ENCODE data around the gene TSKU.
"Not testable (repeated sequence)": the region's sequence is repeated elsewhere in the genome, so short reads cannot be mapped to it uniquely, and the experiment has no call there.

TSKU gene

DNA sequence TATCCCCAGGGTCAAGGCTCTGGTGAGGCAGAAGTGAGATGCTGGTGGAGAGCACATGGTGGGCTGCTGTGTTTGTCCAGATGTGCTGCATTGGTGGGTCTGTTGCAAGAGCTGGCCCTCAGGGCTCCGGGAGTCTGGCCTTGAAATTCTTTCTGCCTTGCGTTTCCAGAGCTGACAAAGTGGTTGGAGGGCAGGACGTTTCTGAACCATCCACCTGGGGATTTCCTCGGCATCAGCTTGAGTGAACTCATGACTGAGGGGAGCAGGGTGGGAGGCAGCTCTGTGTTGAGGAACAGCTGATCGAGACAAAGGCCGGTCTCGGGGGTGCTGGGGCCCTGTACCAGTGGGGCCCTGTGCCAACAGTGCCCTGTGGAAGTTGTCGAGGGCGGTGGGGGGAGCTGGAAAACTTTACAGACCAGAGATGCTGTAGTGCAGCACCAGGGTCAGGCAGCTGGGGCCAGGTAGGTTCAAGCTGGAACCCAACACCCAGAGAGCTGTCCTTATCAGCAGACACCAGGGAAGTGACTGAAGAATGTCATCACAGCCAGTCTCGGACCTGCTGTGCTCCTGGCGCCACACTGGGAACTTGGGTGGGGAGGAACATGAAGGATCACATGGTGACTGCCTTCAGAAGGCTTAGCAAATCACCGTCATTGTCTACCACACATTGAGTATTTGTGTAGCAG is 4.9 kb downstream of the TSKU start:
- no peak for DNase-seq

DNA sequence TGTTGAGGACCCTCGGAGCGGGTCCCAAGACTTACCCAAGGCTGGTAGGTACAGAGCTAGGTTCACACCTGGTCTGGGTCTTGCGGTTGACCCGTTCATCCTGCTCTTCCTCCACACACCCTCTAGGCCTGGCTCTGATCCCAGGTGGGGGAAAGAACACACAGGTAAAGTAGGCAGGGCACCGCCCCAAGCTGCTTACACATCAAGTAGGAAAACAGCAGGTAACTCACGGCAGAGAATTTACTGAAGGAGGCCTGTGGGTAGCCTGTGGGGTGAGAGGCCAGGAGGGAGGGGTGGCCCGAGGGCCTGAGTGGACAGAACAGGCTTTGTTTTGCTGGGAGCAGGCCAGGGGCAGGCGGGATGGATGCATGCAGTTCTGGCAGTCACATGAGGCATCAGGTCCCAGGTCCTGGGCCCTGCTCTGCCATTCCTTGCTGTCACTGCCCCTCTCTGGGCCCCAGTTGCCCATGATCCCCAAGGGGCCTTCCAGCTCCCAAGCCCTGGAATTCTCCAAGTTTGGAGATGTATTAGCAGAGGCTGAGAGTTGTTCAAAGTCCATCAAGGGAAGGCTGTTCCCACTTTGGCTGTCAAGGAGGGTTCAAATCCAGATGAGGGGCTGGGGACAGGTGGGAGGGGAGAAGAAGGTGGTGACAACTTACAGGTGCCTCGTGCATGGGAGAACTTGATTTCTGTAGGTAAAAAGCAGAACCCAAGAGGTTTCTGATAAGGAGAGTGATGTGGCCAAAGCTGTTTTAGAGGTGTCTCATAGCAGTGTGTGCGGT is 5.7 kb downstream of the TSKU start:
- peak in 25 of 56 donors; percentile 10 to 69 (median 32) for DNase-seq

DNA sequence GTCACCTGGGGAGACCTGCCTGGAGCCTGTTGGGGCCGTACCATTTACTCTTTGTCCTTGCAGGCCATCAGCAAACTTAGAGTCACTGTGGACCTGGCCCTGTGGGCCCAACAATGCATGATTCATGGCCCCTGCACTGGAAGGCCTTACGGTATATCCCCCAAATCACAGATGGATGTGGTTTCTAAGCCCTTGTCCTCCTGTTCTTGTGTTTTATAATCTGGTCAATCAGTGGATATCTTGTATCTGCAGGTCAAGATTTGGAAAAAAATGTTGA is 6.2 kb downstream of the TSKU start:
- DNase-seq, result no peak

DNA sequence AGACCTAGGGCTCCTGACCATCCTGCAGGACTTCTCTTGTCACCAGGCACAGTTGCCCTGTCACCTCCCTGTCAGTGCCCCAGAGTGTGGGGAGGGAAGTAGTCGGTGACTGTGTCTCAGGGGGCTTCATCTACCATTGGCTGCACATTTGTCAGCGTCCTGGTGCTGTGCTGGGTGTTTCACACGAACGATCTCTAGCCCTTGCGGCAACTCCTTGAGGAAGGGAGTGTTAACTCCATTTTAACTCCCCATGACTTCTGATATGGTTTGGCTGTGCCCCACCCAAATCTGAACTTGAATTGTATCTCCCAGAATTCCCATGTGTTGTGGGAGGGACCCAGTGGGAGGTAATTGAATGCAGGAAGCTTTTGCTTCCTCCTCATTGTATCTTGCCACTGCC is 7.1 kb downstream of the TSKU start:
- no peak for DNase-seq

DNA sequence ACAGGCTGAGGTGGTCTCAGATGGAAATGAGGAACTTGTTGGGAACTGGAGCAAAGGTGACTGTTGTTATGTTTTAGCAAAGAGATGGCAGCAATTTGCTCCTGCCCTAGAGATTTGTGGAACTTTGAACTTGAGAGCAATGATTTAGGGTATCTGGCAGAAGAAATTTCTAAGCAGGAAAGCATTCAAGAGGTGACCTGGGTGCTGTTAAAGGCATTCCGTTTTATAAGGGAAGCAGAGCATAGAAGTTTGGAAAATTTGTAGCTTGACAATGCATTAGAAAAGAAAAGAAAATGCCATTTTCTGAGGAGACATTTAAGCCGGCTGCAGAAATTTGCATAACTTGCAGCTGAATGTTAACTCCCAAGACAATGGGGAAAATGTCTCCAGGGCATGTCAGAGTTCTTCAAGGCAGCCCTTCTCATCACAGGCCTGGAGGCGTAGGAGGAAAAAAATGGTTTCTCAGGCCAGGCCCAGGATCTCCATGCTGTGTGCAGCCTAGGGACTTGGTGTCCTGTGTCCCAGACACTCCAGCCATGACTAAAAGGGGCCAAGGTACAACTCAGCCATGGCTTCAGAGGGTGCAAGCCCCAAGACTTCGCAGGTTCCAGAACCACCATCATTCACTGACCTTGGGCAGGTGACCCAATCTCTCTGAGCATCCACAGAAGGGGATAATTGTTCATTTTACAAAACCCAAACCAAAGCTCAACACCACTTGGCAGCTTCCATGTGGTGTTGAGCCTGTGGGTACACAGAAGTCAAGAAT is 8.0 kb downstream of the TSKU start:
- not testable (repeated sequence) for DNase-seq

DNA sequence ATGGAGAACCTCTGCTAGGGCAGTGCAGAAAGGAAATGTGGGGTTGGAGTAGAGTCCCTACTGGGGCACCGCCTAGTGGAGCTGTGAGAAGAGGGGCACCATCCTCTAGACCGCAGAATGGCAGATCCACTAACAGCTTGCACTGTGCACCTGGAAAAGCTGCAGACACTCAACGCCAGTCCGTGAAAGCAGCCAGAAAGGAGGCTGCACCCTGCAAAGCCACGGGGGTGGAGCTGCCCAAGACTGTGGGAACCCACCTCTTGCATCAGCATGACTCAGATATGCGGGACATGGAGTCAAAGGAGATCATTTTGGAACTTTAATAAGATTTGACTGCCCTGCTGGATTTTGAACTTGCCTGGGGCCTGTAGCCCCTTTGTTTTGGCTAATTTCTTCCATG is 8.7 kb downstream of the TSKU start:
- no peak for DNase-seq

DNA sequence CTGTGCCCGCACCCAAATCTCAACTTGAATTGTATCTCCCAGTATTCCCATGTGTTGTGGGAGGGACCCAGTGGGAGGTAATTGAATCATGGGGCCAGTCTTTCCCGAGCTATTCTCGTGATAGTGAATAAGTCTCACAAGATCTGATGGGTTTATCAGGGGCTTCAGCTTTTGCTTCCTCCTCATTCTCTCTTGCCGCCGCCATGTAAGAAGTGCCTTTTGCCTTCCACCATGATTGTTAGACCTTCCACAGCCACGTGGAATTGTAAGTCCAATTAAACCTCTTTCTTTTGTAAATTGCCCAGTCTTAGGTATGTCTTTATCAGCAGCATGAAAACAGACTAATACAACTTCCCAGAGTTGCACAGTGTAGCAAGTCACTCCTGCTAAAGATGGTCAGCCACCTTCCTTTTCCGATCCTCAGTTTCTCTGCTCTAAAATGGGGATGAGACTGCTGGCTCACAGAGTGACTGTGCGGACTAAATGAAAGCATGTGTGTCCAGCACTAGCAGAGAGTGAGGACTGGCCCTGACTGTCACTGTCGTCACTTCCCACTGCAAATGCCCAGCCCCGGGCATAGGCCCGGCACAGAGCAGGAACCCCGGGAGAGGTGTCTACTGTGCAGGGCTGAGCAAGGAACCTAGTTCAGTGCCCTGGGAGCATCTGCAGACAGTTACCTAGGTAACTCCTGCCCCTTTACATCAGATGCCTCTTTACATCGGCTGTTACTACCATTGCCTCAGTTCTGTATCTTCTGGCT is 9.5 kb downstream of the TSKU start:
- DNase-seq, result no peak

DNA sequence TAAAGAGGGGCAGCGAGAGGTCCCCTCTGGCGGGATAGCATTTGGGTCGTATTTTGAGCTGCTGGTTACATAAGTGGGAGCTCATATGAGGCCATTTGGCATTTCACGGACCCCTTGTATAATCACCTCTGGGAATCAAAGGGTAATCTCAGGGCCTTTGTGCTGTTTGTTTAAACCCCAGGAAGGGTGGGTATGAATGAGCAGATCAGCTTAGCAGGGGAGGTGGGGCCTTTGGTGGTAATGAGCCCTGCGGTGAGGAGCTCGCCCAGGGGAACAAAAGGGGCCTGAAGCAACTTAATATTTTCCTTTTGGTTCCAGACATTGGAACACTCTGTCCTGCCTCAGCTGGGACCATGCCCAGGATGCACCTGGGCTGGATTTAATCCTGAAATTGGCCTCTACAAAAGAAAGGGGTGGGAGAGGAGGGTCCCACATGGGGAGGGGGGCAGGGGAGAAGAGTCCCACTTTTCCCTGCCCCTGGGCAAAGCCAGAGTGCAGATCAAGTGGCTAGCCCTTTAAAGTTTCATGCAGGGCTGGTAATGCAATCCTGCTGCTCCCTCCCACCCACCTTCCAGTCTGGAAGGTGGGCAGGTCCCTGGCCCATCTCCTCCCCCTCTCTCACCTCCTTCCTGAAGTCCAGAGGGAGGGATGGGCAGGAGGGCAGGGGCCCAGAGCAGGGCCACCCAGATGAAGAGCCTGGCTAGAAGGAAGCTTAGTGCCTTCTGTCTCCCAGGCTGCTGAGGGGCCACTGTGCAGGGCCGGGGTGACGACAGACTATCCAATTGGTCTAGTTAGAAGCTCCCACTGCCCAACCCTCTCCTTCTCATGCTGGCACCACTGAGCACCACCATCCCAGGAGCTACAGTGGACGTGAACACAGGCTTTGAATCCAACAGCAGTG is 10.5 kb downstream of the TSKU start:
- no peak for DNase-seq

DNA sequence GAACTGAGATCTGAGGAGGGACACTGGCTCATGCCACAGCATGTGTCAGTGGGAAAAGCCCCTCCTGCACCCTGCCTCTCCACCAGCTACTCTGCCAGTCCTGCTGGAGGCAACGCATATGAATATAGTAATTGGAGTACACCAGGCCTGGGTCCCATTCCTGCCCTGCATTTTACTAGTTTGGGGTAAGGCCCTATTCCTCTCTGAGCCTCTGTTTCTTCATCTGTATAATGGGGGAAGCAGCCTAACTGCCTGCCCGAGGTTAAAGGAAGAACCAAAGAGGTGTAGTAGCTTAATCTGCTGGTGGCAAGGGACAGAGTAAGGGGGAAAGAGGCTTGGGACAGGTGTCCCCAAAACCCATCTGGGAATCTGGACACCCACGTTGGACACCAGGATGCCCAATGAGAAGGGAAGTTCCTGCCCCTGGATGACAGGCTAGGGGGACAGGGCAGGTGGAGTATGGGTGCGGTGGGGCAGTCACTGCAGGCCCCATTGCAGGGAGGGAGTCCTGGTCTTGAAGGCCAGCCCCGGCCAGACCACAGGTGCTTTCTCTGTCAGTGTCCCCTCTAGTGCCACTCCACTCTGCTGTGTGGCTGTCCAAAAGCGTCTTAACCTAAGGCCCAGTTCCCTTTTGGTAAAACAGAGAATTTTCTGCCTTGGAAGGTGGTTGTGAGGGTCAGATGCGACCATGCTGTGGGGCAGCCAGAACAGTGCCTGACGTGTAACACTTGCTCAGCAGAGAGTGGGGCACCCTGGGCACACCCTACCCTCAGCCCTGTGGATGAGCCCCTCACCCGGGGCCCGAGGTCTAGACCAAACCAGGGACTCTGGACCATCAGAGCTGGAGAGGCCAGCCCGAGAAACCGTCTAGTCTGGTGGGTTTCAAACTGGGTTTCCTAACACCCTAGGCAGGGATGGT is 11.5 kb downstream of the TSKU start:
- no peak for DNase-seq

DNA sequence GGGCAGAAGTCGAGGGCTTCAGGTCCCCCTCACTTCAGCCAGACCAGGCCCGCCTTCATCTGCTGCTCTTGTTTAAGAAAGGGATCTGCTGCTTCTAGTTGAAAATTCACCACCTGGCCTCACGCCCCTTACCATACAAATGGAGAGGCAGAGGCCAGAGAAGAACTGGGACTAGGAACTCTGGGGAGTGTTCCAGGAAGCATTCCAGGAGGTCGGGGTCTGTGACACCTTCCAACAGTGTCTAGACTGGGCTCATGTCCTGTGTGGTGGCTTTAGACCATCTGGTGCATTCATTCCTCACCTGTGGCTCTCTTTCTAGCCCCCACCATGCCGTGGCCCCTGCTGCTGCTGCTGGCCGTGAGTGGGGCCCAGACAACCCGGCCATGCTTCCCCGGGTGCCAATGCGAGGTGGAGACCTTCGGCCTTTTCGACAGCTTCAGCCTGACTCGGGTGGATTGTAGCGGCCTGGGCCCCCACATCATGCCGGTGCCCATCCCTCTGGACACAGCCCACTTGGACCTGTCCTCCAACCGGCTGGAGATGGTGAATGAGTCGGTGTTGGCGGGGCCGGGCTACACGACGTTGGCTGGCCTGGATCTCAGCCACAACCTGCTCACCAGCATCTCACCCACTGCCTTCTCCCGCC is 12.3 kb downstream of the TSKU start:
- no peak for DNase-seq

DNA sequence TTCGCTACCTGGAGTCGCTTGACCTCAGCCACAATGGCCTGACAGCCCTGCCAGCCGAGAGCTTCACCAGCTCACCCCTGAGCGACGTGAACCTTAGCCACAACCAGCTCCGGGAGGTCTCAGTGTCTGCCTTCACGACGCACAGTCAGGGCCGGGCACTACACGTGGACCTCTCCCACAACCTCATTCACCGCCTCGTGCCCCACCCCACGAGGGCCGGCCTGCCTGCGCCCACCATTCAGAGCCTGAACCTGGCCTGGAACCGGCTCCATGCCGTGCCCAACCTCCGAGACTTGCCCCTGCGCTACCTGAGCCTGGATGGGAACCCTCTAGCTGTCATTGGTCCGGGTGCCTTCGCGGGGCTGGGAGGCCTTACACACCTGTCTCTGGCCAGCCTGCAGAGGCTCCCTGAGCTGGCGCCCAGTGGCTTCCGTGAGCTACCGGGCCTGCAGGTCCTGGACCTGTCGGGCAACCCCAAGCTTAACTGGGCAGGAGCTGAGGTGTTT is 12.8 kb downstream of the TSKU start:
- DNase-seq, result no peak

DNA sequence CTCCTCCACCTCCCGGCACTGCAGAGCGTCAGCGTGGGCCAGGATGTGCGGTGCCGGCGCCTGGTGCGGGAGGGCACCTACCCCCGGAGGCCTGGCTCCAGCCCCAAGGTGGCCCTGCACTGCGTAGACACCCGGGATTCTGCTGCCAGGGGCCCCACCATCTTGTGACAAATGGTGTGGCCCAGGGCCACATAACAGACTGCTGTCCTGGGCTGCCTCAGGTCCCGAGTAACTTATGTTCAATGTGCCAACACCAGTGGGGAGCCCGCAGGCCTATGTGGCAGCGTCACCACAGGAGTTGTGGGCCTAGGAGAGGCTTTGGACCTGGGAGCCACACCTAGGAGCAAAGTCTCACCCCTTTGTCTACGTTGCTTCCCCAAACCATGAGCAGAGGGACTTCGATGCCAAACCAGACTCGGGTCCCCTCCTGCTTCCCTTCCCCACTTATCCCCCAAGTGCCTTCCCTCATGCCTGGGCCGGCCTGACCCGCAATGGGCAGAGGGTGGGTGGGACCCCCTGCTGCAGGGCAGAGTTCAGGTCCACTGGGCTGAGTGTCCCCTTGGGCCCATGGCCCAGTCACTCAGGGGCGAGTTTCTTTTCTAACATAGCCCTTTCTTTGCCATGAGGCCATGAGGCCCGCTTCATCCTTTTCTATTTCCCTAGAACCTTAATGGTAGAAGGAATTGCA is 13.5 kb downstream of the TSKU start:
- no peak for DNase-seq

DNA sequence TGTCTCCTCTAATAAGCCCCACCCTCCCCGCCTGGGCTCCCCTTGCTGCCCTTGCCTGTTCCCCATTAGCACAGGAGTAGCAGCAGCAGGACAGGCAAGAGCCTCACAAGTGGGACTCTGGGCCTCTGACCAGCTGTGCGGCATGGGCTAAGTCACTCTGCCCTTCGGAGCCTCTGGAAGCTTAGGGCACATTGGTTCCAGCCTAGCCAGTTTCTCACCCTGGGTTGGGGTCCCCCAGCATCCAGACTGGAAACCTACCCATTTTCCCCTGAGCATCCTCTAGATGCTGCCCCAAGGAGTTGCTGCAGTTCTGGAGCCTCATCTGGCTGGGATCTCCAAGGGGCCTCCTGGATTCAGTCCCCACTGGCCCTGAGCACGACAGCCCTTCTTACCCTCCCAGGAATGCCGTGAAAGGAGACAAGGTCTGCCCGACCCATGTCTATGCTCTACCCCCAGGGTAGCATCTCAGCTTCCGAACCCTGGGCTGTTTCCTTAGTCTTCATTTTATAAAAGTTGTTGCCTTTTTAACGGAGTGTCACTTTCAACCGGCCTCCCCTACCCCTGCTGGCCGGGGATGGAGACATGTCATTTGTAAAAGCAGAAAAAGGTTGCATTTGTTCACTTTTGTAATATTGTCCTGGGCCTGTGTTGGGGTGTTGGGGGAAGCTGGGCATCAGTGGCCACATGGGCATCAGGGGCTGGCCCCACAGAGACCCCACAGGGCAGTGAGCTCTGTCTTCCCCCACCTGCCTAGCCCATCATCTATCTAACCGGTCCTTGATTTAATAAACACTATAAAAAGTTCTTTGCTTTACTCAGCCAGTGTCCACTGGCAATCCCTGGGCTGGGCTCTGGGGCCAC is 14.4 kb downstream of the TSKU start:
- no peak for DNase-seq

DNA sequence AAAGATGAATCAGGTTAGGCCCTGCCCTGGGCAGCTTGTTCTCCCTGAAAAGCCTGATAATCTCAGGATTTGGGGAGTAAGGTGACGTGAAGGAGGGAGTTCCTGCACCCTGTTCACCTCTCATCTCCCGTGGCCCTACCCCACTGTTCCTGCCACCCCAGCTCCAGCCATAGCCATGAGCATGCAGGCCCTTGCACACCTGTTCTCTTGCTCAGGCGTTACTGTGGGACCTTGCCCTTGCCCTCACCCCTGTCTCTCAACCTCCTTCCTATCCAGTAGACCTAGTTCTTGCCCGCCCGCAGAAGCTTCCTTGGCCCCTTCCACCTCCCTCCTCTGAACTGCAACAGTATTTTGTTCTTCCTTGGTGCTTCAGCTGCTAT is 15.0 kb downstream of the TSKU start:
- no peak for DNase-seq

DNA sequence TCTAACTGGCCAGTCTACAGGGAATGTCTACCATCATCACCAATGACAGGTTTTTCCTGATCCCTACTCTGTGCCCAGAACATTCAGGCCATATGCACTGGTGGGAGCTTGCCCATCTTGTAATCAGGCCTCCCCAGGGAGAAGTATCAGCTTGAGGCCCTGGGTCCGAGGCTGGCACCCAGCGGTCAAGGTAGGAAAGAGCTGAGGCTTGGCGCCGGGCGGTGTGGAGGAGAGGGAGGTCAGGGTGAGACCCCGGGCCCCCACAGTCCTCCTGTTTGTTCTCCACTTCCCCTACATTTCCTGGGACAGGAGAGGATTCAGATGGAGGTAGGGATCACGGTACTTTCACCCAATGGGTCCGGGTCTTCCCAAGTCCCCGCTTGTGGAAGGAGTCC is 15.5 kb downstream of the TSKU start:
- DNase-seq, result no peak

DNA sequence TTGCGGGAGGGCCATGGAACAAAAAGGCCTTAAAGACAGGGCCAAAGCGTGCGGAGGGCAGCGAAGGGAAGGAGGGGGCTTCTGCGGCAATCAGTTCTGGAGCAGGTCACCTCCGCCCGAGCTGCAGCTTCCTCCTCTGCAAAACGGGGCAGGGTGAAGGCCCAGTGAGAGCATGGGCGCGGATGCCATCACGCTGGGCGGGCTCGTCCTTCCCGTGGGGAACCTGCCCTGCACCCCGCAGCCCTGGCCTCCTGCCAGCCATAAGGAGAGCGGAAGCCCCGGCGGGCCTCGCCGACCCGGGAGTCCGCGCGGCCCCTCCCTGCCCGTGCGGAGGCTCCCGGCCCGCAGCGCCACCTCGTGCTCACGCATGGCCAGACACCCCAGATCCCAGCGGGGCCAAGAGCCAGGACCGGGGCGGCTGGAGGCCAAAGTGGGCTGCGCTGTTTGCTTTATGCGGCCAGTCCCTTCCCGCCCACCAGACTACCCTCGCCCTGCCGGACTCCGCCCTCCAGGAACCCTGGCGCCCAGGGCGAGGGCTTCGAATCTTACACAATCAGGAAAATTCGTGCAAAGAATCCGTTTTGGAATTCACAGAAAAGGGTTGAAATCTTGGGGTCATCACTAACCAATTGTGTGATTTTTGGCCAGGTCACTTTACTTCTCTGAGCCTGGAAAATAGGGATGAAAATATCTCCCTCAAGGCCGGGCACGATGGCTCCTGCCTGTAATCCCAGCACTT is 16.1 kb downstream of the TSKU start:
- peak in 44 of 56 donors; percentile 25 to 88 (median 49) for DNase-seq
